ENCODE results near the gene MIEF1.

DNA sequence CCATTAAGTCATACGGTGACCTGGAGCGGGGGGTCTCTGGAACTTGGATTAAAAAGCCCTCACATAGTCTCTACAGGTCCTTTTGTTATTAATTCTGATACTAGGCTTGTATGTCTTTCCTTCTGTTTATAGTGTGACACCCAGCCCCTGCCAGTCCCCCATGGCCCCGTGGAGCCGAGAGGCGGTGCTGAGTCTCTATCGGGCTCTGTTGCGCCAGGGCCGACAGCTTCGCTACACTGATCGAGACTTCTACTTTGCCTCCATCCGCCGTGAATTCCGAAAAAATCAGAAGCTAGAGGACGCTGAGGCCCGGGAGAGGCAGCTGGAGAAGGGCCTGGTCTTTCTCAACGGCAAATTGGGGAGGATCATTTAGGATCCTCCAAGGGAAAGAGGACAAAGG lies 2.0 kb downstream of the MIEF1 start:
- TF ChIP-seq TARDBP (IDR thresholded peaks at IDR 0.05) (no peak), BHLHE40 (IDR thresholded peaks at IDR 0.05; ENCODE audit: borderline replicate concordance) (no peak), SUZ12 (IDR thresholded peaks at IDR 0.05) (no peak), HDGF (IDR thresholded peaks at IDR 0.05; ENCODE audit: borderline replicate concordance) (no peak), FOXA1 (IDR thresholded peaks at IDR 0.05) (no peak), NFRKB (IDR thresholded peaks at IDR 0.05) (no peak), SP1 (IDR thresholded peaks at IDR 0.05) (no peak)
- TF ChIP-seq, protein P1, sequence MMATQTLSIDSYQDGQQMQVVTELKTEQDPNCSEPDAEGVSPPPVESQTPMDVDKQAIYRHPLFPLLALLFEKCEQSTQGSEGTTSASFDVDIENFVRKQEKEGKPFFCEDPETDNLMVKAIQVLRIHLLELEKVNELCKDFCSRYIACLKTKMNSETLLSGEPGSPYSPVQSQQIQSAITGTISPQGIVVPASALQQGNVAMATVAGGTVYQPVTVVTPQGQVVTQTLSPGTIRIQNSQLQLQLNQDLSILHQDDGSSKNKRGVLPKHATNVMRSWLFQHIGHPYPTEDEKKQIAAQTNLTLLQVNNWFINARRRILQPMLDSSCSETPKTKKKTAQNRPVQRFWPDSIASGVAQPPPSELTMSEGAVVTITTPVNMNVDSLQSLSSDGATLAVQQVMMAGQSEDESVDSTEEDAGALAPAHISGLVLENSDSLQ (IDR thresholded peaks at IDR 0.05), result no peak
